CD4-positive, alpha-beta T cell treated with Interleukin-6 for 4 hours (primary cell): ENCODE data around the gene RPS6KB1.
A peak's percentile ranks its signal among the peaks of the same experiment; 100 is the strongest.
"Not testable (repeated sequence)": the region's sequence is repeated elsewhere in the genome, so short reads cannot be mapped to it uniquely, and the experiment has no call there.

Source experiments
- DNase-seq: peaks from one replicate; pipeline ENCODE4 v3.0.0-alpha.2; 2020; ENCODE audit warnings: mixed read lengths

RPS6KB1 gene

DNA sequence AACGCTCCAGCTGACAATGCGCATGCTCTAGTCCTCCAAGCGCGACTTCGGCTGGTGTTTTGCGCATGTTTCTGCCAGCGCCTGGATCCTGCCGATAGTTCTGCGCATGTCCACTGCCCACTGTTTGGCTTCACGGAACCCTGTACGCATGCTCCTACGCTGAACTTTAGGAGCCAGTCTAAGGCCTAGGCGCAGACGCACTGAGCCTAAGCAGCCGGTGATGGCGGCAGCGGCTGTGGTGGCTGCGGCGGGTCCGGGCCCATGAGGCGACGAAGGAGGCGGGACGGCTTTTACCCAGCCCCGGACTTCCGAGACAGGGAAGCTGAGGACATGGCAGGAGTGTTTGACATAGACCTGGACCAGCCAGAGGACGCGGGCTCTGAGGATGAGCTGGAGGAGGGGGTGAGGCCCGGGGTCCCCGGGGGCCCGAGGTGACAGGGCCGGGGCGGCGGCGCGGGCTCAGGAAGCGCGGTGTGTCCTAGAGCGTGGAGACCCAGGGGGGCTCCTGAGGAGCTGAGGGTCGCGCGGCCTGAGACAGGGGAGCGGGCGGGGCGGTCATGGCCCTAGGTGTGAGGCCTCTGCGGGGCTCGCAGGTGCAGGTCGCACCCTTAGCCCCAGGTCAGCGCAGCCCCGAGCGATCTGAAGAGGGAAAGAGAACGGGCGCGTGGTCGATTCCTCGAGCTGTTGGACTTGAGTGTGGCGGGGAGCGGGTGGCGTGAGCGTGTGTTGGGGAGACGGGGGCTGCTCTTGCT lies at the start of gene RPS6KB1, which contains the start of gene TUBD1:
Gene RPS6KB1, plus strand, starts transcription at position 198 of the 752 bp plus-strand sequence. Its CDS starts 64 bp downstream, at position 262.
Gene TUBD1, minus strand, starts transcription at position 20 of the 752 bp plus-strand sequence. CDS start 1,941 bp downstream, outside the sequence.
- DNase-seq, result peak; percentile 97

DNA sequence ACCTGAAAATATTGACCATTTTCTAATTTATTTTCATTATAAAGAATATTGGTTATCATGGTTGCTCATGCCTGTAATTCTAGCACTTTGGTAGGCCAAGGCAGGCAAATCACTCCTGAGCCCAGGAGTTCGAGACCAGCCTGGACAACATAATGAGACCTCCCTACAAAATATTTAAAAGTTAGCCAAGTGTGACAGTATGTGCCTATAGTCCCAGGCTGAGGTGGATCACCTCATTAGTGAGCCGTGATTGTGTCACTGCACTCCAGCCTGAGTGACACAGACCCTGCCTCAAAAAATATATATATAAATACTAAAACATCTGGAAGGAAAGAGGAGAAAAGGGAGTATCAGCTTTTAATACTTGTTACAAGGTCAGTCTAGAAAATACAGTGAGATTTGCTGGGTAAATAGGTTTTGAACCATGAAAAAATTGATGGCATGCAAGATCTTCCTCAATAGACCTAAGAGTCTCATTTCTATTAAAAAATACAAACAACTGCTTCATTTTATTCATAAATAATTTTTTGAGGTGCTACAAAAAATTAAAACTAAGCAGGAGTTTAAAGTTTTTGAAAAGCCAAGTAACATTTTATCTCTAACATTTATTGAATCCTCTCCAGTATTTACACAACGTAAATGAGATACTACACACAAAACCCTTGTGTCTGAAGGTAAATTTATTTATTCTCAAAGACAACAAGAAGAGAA lies 47.9 kb upstream of the RPS6KB1 start:
- no peak for DNase-seq

DNA sequence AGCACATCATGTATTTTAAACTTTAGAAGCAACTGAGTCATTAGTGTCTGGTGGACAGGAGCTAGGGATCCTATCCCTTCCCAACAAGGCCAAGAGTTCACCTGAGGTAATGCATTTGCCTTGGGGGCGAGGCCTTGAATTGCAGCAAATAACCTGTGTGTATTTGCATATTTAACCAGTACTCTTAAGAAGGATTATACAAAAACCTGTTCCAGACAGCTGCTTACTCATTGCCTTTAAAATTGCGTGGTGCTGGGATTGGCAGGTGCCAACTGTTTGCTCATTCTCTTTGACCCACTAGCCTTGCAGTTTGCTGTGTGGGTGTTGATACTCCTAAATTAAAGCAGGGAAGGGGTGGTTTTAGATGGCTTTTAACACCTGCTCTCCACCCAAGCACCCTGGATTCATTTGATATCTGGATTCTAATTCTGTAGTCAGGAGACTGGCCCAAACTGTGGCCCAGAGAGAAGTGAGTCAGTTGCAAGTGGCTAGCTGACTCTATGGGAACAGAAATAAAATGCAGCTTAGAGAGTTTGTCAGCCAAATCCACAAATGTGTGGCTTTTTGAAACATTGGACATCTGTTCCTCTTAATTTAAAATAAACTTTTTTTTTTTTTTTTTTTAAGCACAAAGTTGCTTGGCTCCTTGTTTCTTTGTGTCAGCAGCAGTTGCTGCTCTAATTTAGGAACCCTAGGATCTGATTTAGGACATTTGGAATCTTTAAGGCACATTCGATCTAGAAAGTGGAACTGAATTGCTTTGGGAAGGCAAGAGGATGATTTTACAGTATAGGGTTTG lies 47.1 kb upstream of the RPS6KB1 start:
- DNase-seq, result peak; percentile 65

DNA sequence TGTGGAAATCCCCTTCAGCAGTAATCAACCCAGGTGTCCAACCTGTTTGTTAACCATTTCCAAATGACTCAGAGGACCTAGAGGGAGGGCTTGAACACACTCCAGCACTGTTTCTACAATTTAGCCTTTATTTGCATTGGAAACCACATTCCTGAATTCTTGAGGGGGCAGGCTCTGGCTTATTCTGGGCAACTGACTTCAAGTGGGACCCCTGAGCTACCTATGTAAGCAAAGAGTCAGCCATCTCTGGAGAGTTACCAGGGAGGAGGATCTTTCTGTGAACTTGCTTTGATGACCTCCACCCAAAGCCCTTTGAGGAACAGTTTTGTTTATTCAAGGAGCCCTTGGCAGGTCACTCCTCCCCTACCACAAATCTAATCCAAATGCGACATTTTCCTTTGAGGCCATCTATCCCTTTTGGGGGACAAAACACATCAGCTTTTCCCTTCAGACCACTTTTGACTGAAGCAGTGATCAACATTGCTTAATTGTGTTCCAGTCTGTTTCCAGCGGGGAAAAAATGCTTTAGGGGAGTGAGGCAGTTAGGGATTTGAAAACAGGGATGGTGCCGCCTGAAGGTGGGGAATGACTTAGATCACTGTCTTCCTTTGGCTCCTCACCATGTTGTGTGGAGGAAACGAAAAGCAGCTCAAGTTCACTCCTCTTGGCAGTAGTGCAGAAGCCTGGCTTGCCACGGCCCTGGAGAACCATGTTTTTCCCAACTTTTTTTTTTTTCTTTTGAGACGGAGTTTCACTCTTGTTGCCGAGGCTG lies 46.3 kb upstream of the RPS6KB1 start:
- DNase-seq, result peak; percentile 36

DNA sequence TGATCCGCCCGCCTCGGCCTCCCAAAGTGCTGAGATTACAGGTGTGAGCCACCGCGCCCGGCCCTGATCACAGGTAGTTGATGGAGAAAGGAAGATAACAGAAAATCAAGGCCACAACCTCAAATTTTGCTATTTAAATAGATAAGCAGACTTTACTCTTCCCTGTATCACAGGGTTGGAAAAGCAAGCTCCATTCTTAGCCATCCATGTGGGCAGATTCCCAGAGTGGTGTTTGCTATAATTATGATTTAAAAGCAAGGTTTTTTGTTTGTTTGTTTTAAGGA lies 44.6 kb upstream of the RPS6KB1 start:
- DNase-seq, result no peak

DNA sequence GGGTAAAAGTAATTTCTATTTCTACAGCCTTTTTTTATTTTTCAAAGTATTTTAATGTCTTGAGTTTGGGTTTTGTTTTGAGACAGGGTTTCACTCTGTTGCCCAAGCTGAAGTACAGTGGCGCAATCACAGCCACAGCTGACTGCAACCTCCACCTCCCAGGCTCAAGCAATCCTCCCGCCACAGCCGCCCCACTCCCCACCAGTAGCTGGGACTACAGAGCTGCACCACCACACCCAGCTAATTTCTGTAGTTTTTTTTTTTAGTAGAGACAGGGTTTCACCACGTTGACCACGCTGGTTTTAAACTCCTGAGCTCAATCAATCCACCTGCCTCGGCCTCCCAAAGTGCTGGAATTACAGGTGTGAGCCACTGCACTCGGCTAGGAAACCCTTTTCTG lies 44.1 kb upstream of the RPS6KB1 start:
- DNase-seq, result peak; percentile 50

DNA sequence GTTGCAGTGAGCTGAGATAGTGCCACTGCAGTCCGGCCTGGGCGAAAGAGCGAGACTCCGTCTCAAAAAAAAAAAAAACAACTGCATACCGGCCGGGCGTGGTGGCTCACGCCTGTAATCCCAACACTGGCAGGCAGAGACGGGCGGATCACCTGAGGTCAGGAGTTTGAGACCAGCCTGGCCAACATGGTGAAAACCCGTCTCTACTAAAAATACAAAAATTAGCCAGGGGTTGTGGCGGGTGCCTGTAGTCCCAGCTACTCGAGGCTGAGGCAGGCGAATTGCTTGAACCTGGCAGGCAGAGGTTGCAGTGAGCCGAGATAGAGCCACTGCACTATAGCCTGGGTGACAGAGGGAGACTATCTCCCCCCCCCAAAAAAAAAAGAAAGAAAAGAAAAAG lies 42.6 kb upstream of the RPS6KB1 start:
- not testable (repeated sequence) for DNase-seq

DNA sequence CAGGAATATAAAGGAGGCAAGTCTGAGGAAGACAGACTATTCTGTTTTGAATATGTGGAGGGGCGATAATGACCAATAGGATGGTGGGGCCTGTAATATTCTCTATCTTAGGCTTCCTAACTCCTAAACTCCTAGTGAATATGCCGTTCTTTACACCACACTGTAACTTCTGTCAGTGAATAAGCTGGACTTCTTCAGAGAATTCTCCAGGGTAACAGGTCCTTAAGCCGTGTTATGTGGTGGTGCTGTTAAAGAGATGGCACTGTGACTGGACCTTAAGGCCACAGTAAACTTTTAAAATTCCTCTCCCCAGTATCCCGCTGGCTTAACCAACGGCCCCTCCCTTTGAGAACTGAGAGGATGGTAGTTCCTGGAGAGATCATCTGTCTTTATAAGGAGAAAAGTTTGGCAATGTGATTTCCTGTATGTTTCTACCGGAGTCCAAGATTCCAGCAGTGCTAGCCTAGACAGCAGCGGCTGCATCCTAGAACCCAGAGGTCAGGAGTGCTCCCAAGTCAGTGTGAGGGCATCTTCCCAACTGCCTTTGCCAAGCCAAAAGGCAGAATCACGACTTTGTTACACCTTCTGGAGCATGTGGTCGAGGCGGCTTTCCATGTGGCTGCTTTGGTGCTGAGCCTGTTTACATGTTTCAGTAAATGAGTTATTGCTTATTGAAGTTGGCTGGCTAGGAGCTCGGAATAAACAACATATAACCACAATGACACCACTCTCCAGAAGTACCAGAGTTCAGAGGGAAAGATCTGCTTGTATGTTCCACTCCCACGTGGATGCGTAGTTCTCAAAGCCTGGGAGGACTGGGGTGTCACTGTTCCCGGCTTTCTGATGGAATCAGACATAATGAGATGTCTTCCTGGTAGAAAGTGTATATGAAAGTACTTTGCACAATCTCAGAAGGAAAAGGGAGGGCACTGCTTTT lies 41.2 kb upstream of the RPS6KB1 start:
- no peak for DNase-seq

DNA sequence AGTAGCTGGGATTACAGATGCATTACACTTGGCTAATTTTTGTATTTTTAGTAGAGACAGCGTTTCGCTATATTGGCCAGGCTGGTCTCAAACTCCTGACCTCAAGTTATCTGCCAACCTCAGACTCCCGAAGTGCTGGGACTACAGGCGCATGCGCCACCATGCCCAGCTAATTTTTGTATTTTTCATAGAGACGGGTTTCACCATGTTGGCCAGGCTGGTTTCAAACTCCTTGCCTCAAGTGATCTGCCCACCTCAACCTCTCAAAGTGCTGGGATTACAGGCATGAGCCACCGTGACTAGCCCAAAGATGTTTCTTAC lies 40.1 kb upstream of the RPS6KB1 start:
- DNase-seq, result not testable (repeated sequence)

DNA sequence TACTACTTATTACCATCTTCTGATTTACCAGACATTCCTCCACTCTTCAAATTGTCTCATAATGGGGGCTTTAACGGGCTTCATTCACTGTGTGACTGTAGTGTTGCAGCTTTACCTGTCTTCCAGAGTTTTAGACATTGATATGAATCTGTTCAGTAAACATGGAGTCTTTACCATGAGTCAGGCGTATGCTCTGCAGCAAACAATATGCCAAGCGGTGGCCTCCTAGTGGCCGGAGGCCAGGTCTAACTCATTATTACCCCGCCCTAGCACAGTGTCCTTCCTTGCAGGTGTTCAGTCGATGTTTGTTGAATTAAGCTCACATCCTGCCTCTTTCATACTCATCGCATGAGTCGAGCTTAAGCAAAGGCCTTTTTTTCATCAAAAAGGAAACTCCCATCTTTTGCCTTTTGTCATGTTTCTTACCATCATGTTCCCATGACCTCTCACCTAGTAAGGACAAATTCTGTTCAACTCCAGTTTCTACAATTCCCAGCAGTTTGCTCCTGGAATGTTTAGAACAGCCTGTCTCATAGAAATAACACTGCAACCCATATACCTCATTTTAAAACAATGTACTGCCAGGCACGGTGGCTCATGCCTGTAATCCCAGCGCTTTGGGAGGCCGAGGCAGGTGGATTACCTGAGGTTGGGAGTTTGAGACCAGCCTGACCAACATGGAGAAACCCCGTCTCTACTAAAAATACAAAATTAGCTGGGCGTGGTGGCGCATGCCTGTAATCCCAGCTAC lies 39.6 kb upstream of the RPS6KB1 start:
- DNase-seq, result peak; percentile 77

DNA sequence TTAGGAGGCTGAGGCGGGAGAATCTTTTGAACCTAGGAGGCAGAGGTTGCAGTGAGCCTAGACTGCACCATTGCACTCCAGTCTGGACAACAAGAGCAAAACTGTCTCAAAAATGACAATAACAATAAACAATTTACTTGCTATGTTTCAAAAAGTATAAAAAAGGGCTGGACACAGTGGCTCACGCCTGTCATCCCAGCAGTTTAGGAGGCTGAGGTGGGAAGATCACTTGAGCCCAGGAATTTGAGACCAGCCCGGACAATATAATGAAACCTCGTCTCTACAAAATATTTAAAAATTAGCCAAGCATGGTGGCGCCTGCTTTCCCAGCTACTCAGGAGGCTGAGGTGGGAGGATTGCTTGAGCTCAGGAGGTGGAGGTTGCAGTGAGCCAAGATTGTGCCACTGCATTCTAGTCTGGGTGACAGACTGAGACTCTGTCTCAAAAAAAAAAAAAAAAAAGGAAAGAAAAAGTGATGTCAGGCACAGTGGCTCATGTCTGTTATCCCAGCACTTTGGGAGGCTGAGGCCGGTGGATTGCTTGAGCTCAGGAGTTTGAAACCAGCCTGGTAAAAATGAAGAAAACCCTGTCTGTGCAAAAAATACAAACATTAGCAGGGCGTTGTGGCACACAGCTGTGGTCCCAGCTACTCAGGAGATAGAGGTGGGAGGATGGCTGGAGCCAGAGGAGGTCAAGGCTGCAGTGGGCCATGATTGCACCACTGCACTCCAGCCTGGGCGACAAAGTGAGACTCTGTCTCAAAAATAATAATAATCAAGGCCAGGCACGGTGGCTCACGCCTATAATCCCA lies 38.8 kb upstream of the RPS6KB1 start:
- DNase-seq, result not testable (repeated sequence)

DNA sequence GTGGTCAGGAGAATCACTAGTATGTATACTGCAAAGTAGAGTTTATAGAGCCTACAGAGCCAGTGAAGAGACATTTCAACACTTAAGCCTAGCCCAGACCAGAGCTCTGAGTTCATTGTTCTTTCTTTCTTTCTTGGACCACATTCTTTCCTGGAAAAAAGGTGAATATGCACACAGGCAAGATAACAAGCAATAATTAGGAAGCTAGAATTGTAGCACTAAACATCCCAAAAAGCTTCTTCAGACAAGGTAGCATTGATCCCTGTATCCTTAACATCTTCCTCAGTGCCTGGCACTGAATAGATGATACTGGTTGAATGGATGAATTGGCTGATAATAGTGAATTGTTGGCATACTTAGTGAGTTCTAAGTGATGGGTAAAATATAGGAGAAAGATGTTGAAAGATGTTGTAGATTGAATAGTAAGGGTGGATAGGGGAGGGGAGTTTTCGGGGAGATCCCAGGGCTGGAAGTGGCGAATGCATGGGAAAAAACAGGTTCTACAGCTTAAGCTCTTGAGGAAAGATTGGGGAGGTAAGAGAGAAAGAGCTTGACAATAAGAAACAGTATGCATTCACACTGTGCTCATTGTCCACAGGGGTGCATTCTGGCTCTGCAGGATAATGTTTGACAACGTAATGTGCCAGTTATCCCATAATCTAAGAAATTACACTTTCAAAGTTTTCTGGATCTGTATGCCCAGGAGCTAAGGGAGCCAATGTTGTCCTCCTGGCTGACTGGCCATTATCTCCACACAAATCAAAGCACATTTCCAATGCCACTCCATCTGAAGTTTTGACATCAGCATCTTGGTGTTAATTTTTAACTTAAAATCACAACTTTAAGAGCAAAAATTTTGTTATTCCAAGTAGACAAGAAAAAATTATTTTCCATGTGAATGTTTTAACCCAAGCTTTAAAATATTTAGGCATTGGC lies 35.8 kb upstream of the RPS6KB1 start:
- no peak for DNase-seq

DNA sequence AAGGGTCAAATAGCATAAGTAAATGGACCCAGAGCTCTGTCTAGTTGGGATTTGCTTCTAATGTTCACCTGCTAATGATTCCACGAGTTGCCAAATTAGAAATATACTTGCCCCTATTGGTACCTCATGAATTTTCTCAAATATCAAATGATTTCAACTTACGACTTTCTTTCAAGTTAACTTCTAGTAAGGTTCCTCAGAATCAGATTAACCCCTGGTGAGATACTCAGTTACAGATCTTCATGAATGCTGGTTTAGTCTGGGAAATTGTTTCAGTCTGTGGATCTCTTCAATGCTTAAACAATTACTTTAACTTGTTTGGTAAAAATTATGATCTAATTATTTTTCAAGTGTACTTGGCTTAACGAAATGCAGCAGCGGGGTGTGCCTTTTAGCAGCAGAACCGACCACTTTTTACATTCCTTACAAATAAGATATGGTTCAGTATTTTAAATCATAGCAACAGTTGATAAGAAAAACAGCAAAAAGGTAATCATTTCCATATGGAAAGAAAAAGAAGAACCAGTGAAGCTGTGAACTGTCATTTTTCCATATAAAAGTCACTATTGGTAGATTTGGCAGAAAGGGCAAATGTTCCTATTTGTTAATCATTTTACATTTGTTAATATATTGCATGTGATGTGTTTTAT lies 34.6 kb upstream of the RPS6KB1 start:
- DNase-seq, result no peak

DNA sequence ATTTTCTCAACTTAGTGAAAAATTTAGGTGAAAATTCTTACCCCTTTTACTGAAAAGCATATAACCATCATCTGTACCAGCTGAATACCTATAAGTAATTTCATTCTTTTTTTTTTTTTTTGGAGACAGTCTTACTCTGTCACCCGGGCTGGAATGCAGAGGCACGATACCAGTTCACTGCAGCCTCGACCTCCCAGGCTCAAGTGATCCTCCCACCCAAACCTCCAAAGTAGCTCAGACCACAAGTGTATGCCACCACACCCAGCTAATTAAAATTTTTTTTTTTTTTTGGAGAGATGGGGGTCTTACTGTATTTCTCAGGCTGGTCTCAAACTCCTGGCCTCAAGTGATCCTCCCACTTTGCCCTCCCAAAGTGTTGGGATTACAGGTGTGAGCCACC lies 34.0 kb upstream of the RPS6KB1 start:
- DNase-seq, result no peak

DNA sequence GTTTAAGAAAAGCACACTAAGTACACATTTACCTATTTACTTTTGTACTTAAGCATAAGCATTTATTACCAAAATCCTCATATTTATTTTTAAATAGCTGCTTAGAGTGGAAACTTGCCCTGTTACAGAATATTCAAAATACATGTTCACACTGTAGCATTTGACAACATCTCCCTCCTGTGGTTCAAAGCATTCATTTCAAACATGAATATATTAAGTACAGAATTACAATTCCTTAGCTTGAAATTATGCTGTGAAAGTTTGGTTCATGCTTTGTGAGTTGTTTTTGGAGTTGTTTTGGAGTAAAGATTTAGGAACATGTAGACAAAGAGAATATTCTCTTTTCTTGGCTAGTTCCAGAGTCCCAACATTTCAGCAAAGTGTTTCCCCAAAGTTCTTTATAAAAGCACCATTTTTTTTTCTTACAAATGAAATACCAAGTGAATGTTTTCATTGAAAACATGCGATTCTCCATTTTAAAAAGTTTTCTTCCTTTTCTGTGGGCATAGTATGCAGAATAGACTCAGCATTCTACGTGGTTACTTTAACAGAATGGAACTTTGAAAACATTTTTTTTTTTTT lies 33.4 kb upstream of the RPS6KB1 start:
- DNase-seq, result no peak

DNA sequence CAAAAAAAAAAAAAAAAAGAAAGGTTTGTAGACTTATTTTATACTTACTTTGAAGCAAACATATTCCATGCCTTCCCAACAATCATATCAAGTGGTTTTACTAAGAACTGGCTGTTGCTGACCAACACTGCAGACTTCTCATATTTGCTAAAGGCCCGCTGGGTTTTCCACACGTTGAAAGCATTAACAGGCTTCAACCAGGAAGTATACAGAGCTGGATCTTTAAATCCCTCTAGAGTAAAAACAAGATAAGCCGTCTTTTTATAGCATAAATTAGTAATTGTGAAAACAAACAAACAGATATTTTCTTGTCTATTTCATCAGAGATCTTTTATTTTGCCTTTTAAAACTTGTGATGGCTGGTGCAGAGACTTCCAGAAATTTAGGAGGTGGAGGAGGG lies 29.3 kb upstream of the RPS6KB1 start:
- no peak for DNase-seq

DNA sequence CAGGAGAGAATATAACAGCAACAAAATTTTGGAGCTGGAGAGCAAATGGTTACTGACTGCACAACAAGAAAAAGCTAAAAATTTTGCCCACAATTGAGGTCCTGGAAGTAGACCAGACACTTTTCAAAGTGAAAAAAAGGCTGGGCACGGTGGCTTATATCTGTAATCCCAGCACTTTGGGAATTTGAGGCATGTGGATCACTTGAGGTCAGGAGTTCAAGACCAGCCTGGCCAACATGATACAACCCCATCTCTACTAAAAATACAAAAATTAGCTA lies 23.0 kb upstream of the RPS6KB1 start:
- DNase-seq, result no peak

DNA sequence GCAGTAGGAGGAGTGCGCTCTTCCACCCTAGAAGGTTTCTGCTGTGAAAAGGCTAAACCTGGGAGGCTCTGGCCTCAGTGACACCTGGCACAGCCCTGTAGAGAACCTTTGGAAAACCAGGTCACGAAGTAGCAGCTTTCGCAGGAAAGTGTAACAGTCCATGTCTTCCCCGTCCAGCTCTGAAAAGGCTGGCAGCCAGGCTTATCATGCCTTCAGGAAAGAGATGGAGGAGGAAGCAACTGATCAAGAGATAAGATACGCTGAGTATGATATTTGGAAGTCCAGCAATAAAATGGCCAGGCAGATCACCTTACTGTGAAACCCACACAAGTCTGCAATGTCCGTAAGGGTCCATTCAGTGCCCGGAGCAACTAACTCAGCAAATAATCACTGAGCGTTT lies 22.4 kb upstream of the RPS6KB1 start:
- no peak for DNase-seq
